ENCODE data around the gene NPAS2. TPM values are rescaled to one million over a fixed set of nuclear protein-coding genes. Genes with fewer than 3 reads are reported as not detected.

The NPAS2 gene
- polyA plus RNA-seq, 1 donor (not counting 4 experiments of a cell fraction or from before 2014, with no cell fraction given): 17.7 TPM

GRCh38 chr2:100969998-100970397 is 150.1 kb downstream of the NPAS2 start:
- H4K20me1 ChIP-seq (ENCODE audit: control insufficient read depth, extremely low read depth, insufficient read depth, low read length): no peaks in the 10 kb centered on the region

GRCh38 chr2:100971221-100971620 is 151.3 kb downstream of the NPAS2 start:
- Histone ChIP-seq H3K4me3 (ENCODE audit: control insufficient read depth in 2 of 3, extremely low read depth in 1 of 3, insufficient read depth in 2 of 3, low read depth in 1 of 3, low read length in 3 of 3) (no peak overlapping the region), H3K36me3 (ENCODE audit: control insufficient read depth in 2 of 2, extremely low read depth in 1 of 2, insufficient read depth in 2 of 2, low read length in 2 of 2) (peaks cover 15 to 46% of the 10 kb centered on the region in 2 experiments), H3K4me1 (ENCODE audit: control insufficient read depth, extremely low read depth, insufficient read depth, low read length) (no peaks in the 10 kb centered on the region), H3K9ac (ENCODE audit: control insufficient read depth, extremely low read depth, insufficient read depth, low read length) (no peak overlapping the region), H3K27ac (ENCODE audit: control insufficient read depth, insufficient read depth, low read length) (no peak overlapping the region), H3K9me1 (ENCODE audit: control insufficient read depth, extremely low read depth, insufficient read depth, low read length) (no peaks in the 10 kb centered on the region), H3K9me3 (ENCODE audit: control insufficient read depth, low read depth, low read length) (no peaks in the 10 kb centered on the region), H2AFZ (ENCODE audit: control insufficient read depth, low read length) (no peak overlapping the region), H3K27me3 (ENCODE audit: control insufficient read depth, extremely low read depth, insufficient read depth, low read length) (no peaks in the 10 kb centered on the region), H4K20me1 (ENCODE audit: control insufficient read depth, extremely low read depth, insufficient read depth, low read length) (no peaks in the 10 kb centered on the region), H3K79me2 (ENCODE audit: control insufficient read depth, insufficient read depth, low read length) (no peaks in the 10 kb centered on the region), H3K4me2 (ENCODE audit: control insufficient read depth, extremely low read depth, insufficient read depth, low read depth, low read length) (no peak overlapping the region)
- dilution Hi-C loops (cut with MboI; ENCODE audit: extremely low pct_ligation_motif_present, low sequenced_read_pairs): no loop called here
- FAIRE-seq: no peak
- no peak for DNase-seq (ENCODE audit: low read depth, low spot score)
- no peak for TF ChIP-seq EZH2 (IDR thresholded peaks at IDR 0.05; ENCODE audit: low read length)
- TF ChIP-seq, protein P1, sequence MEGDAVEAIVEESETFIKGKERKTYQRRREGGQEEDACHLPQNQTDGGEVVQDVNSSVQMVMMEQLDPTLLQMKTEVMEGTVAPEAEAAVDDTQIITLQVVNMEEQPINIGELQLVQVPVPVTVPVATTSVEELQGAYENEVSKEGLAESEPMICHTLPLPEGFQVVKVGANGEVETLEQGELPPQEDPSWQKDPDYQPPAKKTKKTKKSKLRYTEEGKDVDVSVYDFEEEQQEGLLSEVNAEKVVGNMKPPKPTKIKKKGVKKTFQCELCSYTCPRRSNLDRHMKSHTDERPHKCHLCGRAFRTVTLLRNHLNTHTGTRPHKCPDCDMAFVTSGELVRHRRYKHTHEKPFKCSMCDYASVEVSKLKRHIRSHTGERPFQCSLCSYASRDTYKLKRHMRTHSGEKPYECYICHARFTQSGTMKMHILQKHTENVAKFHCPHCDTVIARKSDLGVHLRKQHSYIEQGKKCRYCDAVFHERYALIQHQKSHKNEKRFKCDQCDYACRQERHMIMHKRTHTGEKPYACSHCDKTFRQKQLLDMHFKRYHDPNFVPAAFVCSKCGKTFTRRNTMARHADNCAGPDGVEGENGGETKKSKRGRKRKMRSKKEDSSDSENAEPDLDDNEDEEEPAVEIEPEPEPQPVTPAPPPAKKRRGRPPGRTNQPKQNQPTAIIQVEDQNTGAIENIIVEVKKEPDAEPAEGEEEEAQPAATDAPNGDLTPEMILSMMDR (optimal IDR thresholded peaks at IDR 0.05 in 1 of 3, IDR thresholded peaks at IDR 0.05 in 1 of 3, conservative IDR thresholded peaks at IDR 0.05 in 1 of 3; ENCODE audit: extremely low read depth in 1 of 3, insufficient read depth in 2 of 3, low read length in 3 of 3): no peak

More at GRCh38 chr2:100969998-100970397, 150.1 kb downstream of the NPAS2 start:
- Histone ChIP-seq H3K4me3 (ENCODE audit: control insufficient read depth in 2 of 3, extremely low read depth in 1 of 3, insufficient read depth in 2 of 3, low read depth in 1 of 3, low read length in 3 of 3) (no peak overlapping the region), H2AFZ (ENCODE audit: control insufficient read depth, low read length) (no peak overlapping the region), H3K4me2 (ENCODE audit: control insufficient read depth, extremely low read depth, insufficient read depth, low read depth, low read length) (no peak overlapping the region), H3K36me3 (ENCODE audit: control insufficient read depth in 2 of 2, extremely low read depth in 1 of 2, insufficient read depth in 2 of 2, low read length in 2 of 2) (peaks cover 15 to 40% of the 10 kb centered on the region in 2 experiments), H3K9me1 (ENCODE audit: control insufficient read depth, extremely low read depth, insufficient read depth, low read length) (no peaks in the 10 kb centered on the region), H3K27me3 (ENCODE audit: control insufficient read depth, extremely low read depth, insufficient read depth, low read length) (no peaks in the 10 kb centered on the region), H3K27ac (ENCODE audit: control insufficient read depth, insufficient read depth, low read length) (no peak overlapping the region), H3K79me2 (ENCODE audit: control insufficient read depth, insufficient read depth, low read length) (no peaks in the 10 kb centered on the region), H3K9me3 (ENCODE audit: control insufficient read depth, low read depth, low read length) (no peaks in the 10 kb centered on the region), H3K4me1 (ENCODE audit: control insufficient read depth, extremely low read depth, insufficient read depth, low read length) (no peaks in the 10 kb centered on the region), H3K9ac (ENCODE audit: control insufficient read depth, extremely low read depth, insufficient read depth, low read length) (no peak overlapping the region)
- DNase-seq (ENCODE audit: low read depth, low spot score) (no peak), FAIRE-seq (no peak)
- TF ChIP-seq, protein P1 (optimal IDR thresholded peaks at IDR 0.05 in 1 of 3, IDR thresholded peaks at IDR 0.05 in 1 of 3, conservative IDR thresholded peaks at IDR 0.05 in 1 of 3; ENCODE audit: extremely low read depth in 1 of 3, insufficient read depth in 2 of 3, low read length in 3 of 3): no peak
- TF ChIP-seq EZH2 (IDR thresholded peaks at IDR 0.05; ENCODE audit: low read length): no peak
- dilution Hi-C loops (cut with MboI; ENCODE audit: extremely low pct_ligation_motif_present, low sequenced_read_pairs): no loop called here

Data from keratinocyte (primary cell).